Panc1 (cell line): Measurements from ENCODE around the gene CDYL. TPM values are rescaled to one million over a fixed set of nuclear protein-coding genes. Genes with fewer than 3 reads are reported as not detected.

Experiments
- ATAC-seq: fragments of 200-7000 bp; cut with Tn5 transposase; 2 replicates; pipeline ENCODE4 v1.9.1; 2020; ENCODE audit warnings: mild to moderate bottlenecking, moderate library complexity
- BruUV-seq: library from RNA; stranded (reverse); fragments of 400-500 nt; replicated peaks from 2 replicates; lab custom pipeline; 2021; lab: Mats Ljungman, UMichigan
- CTCF ChIA-PET: fragments of 300-600 bp; sonication (Branson Sonifier 250); formaldehyde crosslinking; loops from one replicate; lab custom pipeline; 2022; ENCODE audit warnings: antibody characterized with exemption; lab: Charles Lee
- POLR2A ChIA-PET: fragments of 300-600 bp; sonication (Branson Sonifier 250); formaldehyde crosslinking; loops from one replicate; lab custom pipeline; 2022; ENCODE audit warnings: antibody characterized with exemption; lab: Charles Lee
- DNase-seq: peaks from one replicate; pipeline ENCODE4 v3.0.0-alpha.2; 2010; ENCODE audit warnings: low read depth, low spot score
- H3K27ac ChIP-seq: 2 replicates; pipeline ENCODE4 v1.5.1; 2011; ENCODE audit warnings: mild to moderate bottlenecking, low read length, inconsistent platforms
- H3K27me3 ChIP-seq: fragments of 200-500 bp; sonication (Bioruptor generic); 2 replicates; pipeline ENCODE4 v1.6.0; 2014; ENCODE audit warnings: low read length, inconsistent platforms; ENCODE audit not compliant: control insufficient read depth, insufficient read depth
- H3K36me3 ChIP-seq: fragments of 200-500 bp; sonication (Bioruptor generic); 2 replicates; pipeline ENCODE4 v1.5.1; 2014; ENCODE audit warnings: inconsistent platforms, mild to moderate bottlenecking, low read length, moderate library complexity; ENCODE audit not compliant: control insufficient read depth, insufficient read depth
- H3K4me1 ChIP-seq: 2 replicates; pipeline ENCODE4 v1.5.1; 2011; ENCODE audit warnings: inconsistent platforms, mild to moderate bottlenecking, low read length, moderate library complexity; ENCODE audit not compliant: control insufficient read depth, insufficient read depth
- H3K4me3 ChIP-seq, 2 experiments: 2 replicates each; pipeline ENCODE4 v1.5.1; 2011 to 2012; ENCODE audit warnings: low read depth in 2 of 2, low read length in 2 of 2, mild to moderate bottlenecking in 2 of 2, inconsistent platforms in 1 of 2, moderate library complexity in 1 of 2
- H3K9me3 ChIP-seq: fragments of 200-500 bp; sonication (Bioruptor generic); 2 replicates; pipeline ENCODE4 v1.5.1; 2014; ENCODE audit warnings: low read depth, mild to moderate bottlenecking, inconsistent platforms, low read length, moderate library complexity; ENCODE audit not compliant: control insufficient read depth, insufficient read depth
- CTCF ChIP-seq: fragments of 450-650 bp; IDR thresholded peaks from 2 replicates; pipeline ENCODE4 v1.5.1; 2017; ENCODE audit warnings: mild to moderate bottlenecking
- POLR2AphosphoS5 ChIP-seq: IDR thresholded peaks from 2 replicates; pipeline ENCODE4 v1.6.1; 2012; ENCODE audit warnings: mild to moderate bottlenecking, low read depth, low read length, moderate library complexity
- REST ChIP-seq, 2 experiments: IDR thresholded peaks; 2 replicates each; pipeline ENCODE4 v1.6.1; 2011 to 2012; ENCODE audit warnings: low read depth in 2 of 2, control low read depth in 1 of 2, low read length in 1 of 2, mild to moderate bottlenecking in 1 of 2, moderate library complexity in 1 of 2; ENCODE audit not compliant: insufficient read depth in 1 of 2
- SIN3A ChIP-seq: IDR thresholded peaks from 2 replicates; pipeline ENCODE4 v1.6.1; 2012; ENCODE audit warnings: low read depth, mild to moderate bottlenecking, low read length, moderate library complexity, borderline replicate concordance; ENCODE audit not compliant: insufficient read depth
- TCF7L2 ChIP-seq: IDR thresholded peaks from 2 replicates; pipeline ENCODE4 v1.6.1; 2011; ENCODE audit warnings: mild to moderate bottlenecking, low read depth, low read length, inconsistent platforms
- in situ Hi-C: cut with HindIII; loops from 2 replicates; pipeline ENCODE4 v1.10.0; 2016; ENCODE audit warnings: low sequenced_read_pairs, low pct_unique_long_range_greater_than_20kb
- intact Hi-C: fragments of 100-400 bp; cut with micrococcal nuclease; formaldehyde crosslinking; loops from one replicate; pipeline ENCODE4 v1.10.0; 2022; ENCODE audit not compliant: unreplicated experiment
- total RNA-seq: library from RNA; stranded (reverse); gene quantifications from one replicate; pipeline ENCODE4 v1.2.1, GENCODE V29; 2021; ENCODE audit not compliant: unreplicated experiment

Gene CDYL
- total RNA-seq, 1 experiment from 2014 or later = 61.4 TPM

GRCh38 chr6:4925580-4925979 lies 149.4 kb downstream of the CDYL start:
- CTCF ChIA-PET = no interaction called here
- in situ Hi-C loops = no loop called here
- no peaks in the 10 kb centered on the region for H3K36me3 ChIP-seq
- ATAC-seq (no peak), DNase-seq (no peak)
- no peaks in the 10 kb centered on the region for H3K4me1 ChIP-seq
- H3K9me3 ChIP-seq = no peaks in the 10 kb centered on the region
- no peak overlapping the region for H3K27ac ChIP-seq
- POLR2A ChIA-PET = interaction anchor here (0.6 kb wide), 1 partner anchor 144 kb away, joined by 7 read pairs; no protein-coding TSS in a partner anchor
- intact Hi-C loops = no loop called here
- TF ChIP-seq REST (IDR thresholded peaks at IDR 0.05; ENCODE audit: insufficient read depth in 1 of 2, low read depth in 2 of 2, low read length in 1 of 2) = no peak
- TF ChIP-seq TCF7L2 = no peak
- no peak for TF ChIP-seq POLR2AphosphoS5
- TF ChIP-seq SIN3A = no peak
- H3K4me3 ChIP-seq = no peak overlapping the region
- no TSS peak for BruUV-seq
- H3K27me3 ChIP-seq = no peaks in the 10 kb centered on the region

GRCh38 chr6:4928426-4928825 lies 152.2 kb downstream of the CDYL start:
- no peak overlapping the region for H3K27ac ChIP-seq
- POLR2A ChIA-PET = no interaction called here
- H3K9me3 ChIP-seq = no peaks in the 10 kb centered on the region
- H3K36me3 ChIP-seq = no peaks in the 10 kb centered on the region
- no peak for ATAC-seq
- no TSS peak for BruUV-seq
- TF ChIP-seq REST (IDR thresholded peaks at IDR 0.05; ENCODE audit: insufficient read depth in 1 of 2, low read depth in 2 of 2, low read length in 1 of 2) (no peak), POLR2AphosphoS5 (no peak), CTCF (no peak), SIN3A (no peak), TCF7L2 (no peak)
- H3K4me1 ChIP-seq = peaks cover 10% of the 10 kb centered on the region; the same call in 1 of the 2 replicates
- intact Hi-C loops (no loop called here), in situ Hi-C loops (no loop called here)
- DNase-seq = no peak
- no peak overlapping the region for H3K4me3 ChIP-seq
- CTCF ChIA-PET = no interaction called here
- no peaks in the 10 kb centered on the region for H3K27me3 ChIP-seq
